GM06990 (cell line): Measurements from ENCODE around the gene MYO16.

ENCODE experiments used
- DNase-seq: peaks from one replicate; pipeline ENCODE4 v3.0.0-alpha.2; 2011; ENCODE audit not compliant: insufficient read length; ENCODE audit errors: extremely low read depth
- H3K27me3 ChIP-seq: replicated peaks from 2 replicates; pipeline ENCODE4 v1.6.0; 2011; ENCODE audit warnings: low read length; ENCODE audit not compliant: control insufficient read depth, insufficient read depth
- H3K36me3 ChIP-seq: 2 replicates; pipeline ENCODE4 v1.5.1; 2011; ENCODE audit warnings: low read length; ENCODE audit not compliant: control insufficient read depth, insufficient read depth
- H3K4me3 ChIP-seq: replicated peaks from 2 replicates; pipeline ENCODE4 v1.5.1; 2011; ENCODE audit warnings: low read depth, mild to moderate bottlenecking, control low read depth, low read length
- CTCF ChIP-seq: IDR thresholded peaks from 2 replicates; pipeline ENCODE4 v1.5.1; 2011; ENCODE audit warnings: low read length, control low read depth, mild to moderate bottlenecking, inconsistent platforms; ENCODE audit not compliant: insufficient read depth, poor library complexity, severe bottlenecking

The MYO16 gene

DNA sequence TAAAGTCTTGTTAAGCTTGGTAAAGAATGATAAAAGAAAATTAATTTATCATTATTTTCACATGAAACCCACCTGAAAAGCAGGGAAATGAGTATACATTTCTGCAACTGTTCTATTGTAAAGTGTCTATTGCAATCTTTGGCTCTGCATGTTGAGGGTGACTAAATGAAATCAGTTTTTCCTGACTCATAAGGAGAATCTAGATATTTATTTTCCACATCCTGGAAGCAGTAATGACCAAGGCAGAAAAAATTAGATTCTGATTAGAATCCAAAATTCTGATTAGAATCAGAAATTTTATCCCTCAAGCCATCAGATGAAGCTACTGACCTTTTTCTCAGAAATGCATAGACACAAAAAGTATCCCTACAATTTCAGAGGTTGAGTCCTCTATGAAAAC lies 178.4 kb downstream of the MYO16 start:
- no peak for TF ChIP-seq CTCF
- DNase-seq, result no peak
- no peaks in the 10 kb centered on the region for H3K36me3 ChIP-seq
- H3K4me3 ChIP-seq, result no peak overlapping the region
- no peaks in the 10 kb centered on the region for H3K27me3 ChIP-seq

DNA sequence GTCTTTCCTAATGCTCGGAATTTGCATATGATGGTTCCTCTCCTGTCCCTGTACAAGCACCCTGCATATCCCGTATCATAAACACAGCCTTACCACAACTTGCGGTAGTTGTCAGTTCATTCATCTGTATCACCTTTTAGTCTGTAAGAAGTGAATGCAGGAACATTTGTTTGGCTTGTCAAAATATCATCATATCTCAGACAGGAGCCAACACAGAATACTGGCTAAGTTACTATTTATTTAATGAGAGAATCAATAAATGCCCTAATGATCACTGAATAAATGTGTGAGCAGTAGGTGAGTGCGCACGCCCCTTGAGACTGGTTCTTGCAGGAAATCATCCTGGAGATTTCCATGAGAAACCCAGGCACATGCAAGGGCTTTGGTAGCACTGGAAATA lies 182.8 kb downstream of the MYO16 start:
- no peak for TF ChIP-seq CTCF
- DNase-seq, result no peak
- no peaks in the 10 kb centered on the region for H3K36me3 ChIP-seq
- H3K27me3 ChIP-seq, result no peaks in the 10 kb centered on the region
- H3K4me3 ChIP-seq, result no peak overlapping the region

DNA sequence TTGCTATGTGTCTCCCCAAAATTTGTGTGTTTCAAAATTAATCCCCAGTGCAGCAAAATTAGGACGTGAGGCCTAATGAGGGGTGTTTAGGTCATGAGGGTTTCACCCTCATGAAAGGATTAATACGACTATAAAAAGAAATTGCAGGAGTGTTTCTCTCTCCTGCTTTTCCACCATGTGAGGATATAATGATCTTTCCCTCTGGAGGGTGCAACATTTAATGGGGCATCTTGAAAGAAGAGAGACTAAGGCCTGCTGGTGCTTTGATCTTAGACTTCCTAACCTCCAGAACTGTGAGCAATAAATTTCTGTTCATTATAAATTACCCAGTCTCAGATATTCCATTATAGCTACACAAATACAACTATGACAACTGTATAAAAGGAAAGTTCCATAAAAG lies 183.2 kb downstream of the MYO16 start:
- DNase-seq, result no peak
- no peak for TF ChIP-seq CTCF
- Histone ChIP-seq H3K4me3 (no peak overlapping the region), H3K36me3 (no peaks in the 10 kb centered on the region), H3K27me3 (no peaks in the 10 kb centered on the region)

GRCh38 chr13:108813587-108814170 lies 184.3 kb downstream of the MYO16 start:
- Histone ChIP-seq H3K4me3 (no peak overlapping the region), H3K36me3 (no peaks in the 10 kb centered on the region), H3K27me3 (no peaks in the 10 kb centered on the region)
- TF ChIP-seq CTCF, result no peak
- no peak for DNase-seq

DNA sequence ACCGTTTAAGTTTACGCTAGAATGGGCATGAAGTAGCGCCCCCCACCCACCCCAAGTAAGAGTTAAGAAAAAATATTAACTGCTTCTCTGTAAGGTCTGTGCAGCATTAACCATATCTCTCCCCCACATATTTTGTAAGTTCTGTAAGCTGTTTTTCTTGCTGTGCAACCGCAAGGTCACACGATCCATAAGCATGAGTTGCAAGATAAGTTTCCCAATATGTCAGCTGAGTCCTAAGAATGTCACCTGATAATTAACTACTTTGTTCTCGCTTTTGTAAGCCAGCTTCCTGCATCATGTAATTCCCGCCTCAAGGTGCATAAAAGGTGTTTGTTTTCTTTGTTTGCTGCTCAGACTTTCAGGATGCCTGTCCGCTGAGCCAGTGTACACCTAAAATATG lies 187.0 kb downstream of the MYO16 start:
- TF ChIP-seq CTCF, result no peak
- Histone ChIP-seq H3K27me3 (no peaks in the 10 kb centered on the region), H3K4me3 (no peak overlapping the region), H3K36me3 (no peaks in the 10 kb centered on the region)
- no peak for DNase-seq

DNA sequence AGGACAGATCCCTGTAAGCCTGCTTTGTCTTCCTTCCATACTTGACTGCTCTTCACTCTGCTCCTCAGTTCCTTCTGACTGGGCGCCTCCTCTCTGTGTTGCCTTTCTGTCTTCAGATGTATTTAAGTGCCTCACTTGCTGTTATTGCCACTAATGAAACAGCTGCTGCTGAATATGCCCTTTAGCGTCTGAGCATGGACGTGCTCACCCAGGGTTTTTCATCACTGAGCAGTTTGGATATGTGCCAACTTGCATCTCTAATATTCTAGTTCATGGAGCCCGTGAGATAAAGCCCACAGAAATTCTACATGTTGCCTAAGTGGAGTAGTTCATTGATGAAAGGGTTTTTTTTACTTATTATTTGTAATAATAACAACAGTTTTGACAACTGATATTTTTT lies 198.2 kb downstream of the MYO16 start:
- Histone ChIP-seq H3K4me3 (no peak overlapping the region), H3K36me3 (no peaks in the 10 kb centered on the region), H3K27me3 (no peaks in the 10 kb centered on the region)
- DNase-seq, result no peak
- TF ChIP-seq CTCF, result no peak
